Urothelium cell line (cell line): ENCODE measurements around the gene CHMP5.
A peak's percentile ranks its signal among the peaks of the same experiment; 100 is the strongest.
"Not testable (repeated sequence)": the region's sequence is repeated elsewhere in the genome, so short reads cannot be mapped to it uniquely, and the experiment has no call there.

Source experiments
- DNase-seq: peaks from one replicate; pipeline ENCODE4 v3.0.0; 2011; ENCODE audit warnings: low spot score, mixed read lengths
- FAIRE-seq: peaks from 2 replicates; lab custom pipeline; 2011; peaks lifted over from hg19 to GRCh38; lab: Jason Lieb, UNC

Gene CHMP5

GRCh38 chr9:33310748-33311147, 45.9 kb downstream of the CHMP5 start:
- no peak for FAIRE-seq
- DNase-seq, result no peak

DNA sequence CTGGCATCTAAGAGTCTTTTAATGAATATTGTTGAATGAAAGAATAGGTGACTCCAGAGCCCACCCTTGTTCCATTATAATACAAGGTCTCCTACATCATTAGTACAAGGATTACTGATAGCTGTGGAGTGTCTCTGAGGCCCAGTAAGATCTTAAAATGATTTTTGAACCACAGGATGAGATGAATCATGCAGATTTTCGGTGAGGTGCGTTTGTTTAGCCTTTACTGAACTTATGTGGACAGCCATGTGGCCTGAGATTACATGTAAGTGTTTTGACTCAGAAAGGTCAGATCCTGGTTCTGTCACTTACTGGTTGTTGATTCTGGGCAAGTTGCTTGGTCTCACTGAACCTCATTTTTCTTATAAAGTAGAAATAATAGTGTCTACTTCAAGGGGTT, 47.1 kb downstream of the CHMP5 start:
- no peak for DNase-seq
- FAIRE-seq, result no peak

- FAIRE-seq (no peak), DNase-seq (no peak)
These were observed 50.5 kb downstream of the CHMP5 start for GRCh38 chr9:33315371-33315770.

DNA sequence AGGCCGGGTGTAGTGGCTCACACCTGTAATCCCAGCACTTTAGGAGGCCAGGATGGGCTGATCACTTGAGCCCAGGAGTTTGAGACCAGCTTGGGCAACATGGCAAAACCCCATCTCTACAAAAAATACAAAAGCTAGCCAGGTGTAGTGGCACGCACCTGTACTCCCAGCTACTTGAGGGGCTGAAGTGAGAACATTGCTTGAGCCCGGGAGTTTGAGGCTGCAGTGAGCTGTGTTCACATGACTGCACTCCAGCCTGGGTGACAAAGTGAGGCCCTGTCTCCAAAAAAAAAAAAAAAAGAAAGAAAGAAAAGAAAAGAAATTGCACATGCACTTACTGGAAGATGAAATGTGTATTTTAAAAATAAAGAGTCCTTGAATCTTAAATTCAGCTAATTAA, 52.3 kb downstream of the CHMP5 start:
- FAIRE-seq, result not testable (repeated sequence)

GRCh38 chr9:33318225-33318624, 53.4 kb downstream of the CHMP5 start:
- FAIRE-seq, result no peak
- no peak for DNase-seq

More for the DNA sequence above, 52.3 kb downstream of the CHMP5 start:
- not testable (repeated sequence) for DNase-seq

- DNase-seq (no peak), FAIRE-seq (no peak)
These were observed 53.9 kb downstream of the CHMP5 start for GRCh38 chr9:33318781-33319180.

- no peak for FAIRE-seq
- no peak for DNase-seq
These were observed 55.4 kb downstream of the CHMP5 start for GRCh38 chr9:33320230-33320567.

- peak; percentile 62 for DNase-seq
- no peak for FAIRE-seq
These were observed 55.9 kb downstream of the CHMP5 start for GRCh38 chr9:33320568-33321261.

DNA sequence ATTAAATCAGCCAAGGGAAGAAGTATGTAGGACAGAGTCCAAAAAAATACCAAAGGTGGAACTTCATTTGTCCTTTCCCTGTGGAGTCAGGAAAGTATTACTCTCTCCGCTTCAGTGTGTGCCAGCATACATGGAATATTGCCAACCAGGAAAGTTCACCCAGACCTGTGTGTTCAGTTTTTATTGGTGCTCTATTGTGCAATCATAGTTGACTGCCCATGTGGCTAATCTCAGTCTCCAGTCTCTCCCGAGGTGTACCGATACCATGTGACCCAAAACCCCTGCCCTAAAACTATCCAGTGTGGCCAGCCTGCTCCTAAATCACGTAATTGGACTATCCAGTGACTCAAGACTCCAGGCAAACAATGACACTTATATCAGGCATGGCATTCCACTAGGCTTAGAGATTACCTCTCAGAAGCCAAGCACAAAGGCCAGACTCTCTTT, 64.3 kb downstream of the CHMP5 start:
- DNase-seq, result peak; percentile 45
- no peak for FAIRE-seq

GRCh38 chr9:33329979-33330378, 65.1 kb downstream of the CHMP5 start:
- DNase-seq (no peak), FAIRE-seq (no peak)

DNA sequence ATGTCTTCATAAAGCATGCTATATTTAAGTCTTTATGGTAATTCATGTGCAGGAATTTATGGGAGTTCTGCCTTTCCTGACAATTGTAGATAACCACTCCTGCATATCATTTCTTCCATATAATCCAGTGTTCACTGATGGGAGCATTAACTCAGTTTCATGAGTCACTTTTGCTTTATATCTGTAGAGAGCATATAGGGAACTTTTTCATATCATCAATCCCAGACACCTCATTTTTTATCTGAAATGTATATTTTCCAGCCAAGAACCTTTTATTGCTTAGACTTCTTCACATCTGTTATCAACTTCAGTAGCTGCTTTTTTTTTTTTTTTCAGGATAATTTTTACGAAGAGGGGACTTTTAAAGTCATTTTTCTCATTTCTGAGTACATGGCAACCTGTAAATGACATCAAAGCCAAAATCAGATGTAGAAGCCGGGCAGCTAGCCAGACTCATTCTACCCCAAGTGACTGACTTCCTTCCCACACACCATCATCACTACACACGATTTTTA, 66.6 kb downstream of the CHMP5 start:
- FAIRE-seq (no peak), DNase-seq (no peak)
